DND-41 (cell line): ENCODE measurements around the gene DAD1.

ENCODE experiments used
- CTCF ChIP-seq: IDR thresholded peaks from 2 replicates; pipeline ENCODE4 v1.5.1; 2012; ENCODE audit warnings: borderline replicate concordance, low read length, moderate library complexity, mild to moderate bottlenecking; ENCODE audit not compliant: poor library complexity, severe bottlenecking; ENCODE audit errors: extremely low read depth
- EZH2 ChIP-seq: IDR thresholded peaks from 3 replicates; pipeline ENCODE4 v1.6.1; 2012; ENCODE audit warnings: borderline replicate concordance, low read depth, mild to moderate bottlenecking, moderate library complexity, low read length, inconsistent platforms; ENCODE audit not compliant: severe bottlenecking

- TF ChIP-seq EZH2 (no peak), CTCF (no peak)
These were observed 5.0 kb downstream of the DAD1 start for GRCh38 chr14:22583994-22584393.
